NT2/D1 (cell line): ENCODE data around the gene CALD1.

Experiments
- DNase-seq: peaks from one replicate; pipeline ENCODE4 v3.0.0-alpha.2; 2011; ENCODE audit warnings: low read depth, low spot score
- H3K27me3 ChIP-seq: 2 replicates; pipeline ENCODE4 v1.6.0; 2011; ENCODE audit warnings: mild to moderate bottlenecking; ENCODE audit not compliant: insufficient read length, insufficient read depth
- H3K36me3 ChIP-seq: 2 replicates; pipeline ENCODE4 v1.6.1; 2011; ENCODE audit warnings: mild to moderate bottlenecking, low read length, mixed read lengths; ENCODE audit not compliant: insufficient read depth, insufficient read length
- H3K4me1 ChIP-seq: 2 replicates; pipeline ENCODE4 v1.5.1; 2011; ENCODE audit not compliant: insufficient read depth, insufficient read length
- H3K4me3 ChIP-seq: 2 replicates; pipeline ENCODE4 v1.5.1; 2011; ENCODE audit warnings: low read depth; ENCODE audit not compliant: insufficient read length
- H3K9ac ChIP-seq: 2 replicates; pipeline ENCODE4 v1.6.0; 2011; ENCODE audit warnings: low read depth; ENCODE audit not compliant: insufficient read length
- H3K9me3 ChIP-seq: 2 replicates; pipeline ENCODE4 v1.5.1; 2011; ENCODE audit warnings: mild to moderate bottlenecking, low read length; ENCODE audit not compliant: insufficient read depth
- SUZ12 ChIP-seq: IDR thresholded peaks from 2 replicates; pipeline ENCODE4 v1.6.1; 2011; ENCODE audit not compliant: insufficient read length, insufficient read depth; ENCODE audit errors: extremely low read depth
- YY1 ChIP-seq: IDR thresholded peaks from 2 replicates; pipeline ENCODE4 v1.6.1; 2011; ENCODE audit not compliant: insufficient read length, insufficient read depth
- ZNF274 ChIP-seq: IDR thresholded peaks from 2 replicates; pipeline ENCODE4 v1.6.1; 2011; ENCODE audit warnings: mild to moderate bottlenecking, low read depth, low read length

CALD1 gene

DNA sequence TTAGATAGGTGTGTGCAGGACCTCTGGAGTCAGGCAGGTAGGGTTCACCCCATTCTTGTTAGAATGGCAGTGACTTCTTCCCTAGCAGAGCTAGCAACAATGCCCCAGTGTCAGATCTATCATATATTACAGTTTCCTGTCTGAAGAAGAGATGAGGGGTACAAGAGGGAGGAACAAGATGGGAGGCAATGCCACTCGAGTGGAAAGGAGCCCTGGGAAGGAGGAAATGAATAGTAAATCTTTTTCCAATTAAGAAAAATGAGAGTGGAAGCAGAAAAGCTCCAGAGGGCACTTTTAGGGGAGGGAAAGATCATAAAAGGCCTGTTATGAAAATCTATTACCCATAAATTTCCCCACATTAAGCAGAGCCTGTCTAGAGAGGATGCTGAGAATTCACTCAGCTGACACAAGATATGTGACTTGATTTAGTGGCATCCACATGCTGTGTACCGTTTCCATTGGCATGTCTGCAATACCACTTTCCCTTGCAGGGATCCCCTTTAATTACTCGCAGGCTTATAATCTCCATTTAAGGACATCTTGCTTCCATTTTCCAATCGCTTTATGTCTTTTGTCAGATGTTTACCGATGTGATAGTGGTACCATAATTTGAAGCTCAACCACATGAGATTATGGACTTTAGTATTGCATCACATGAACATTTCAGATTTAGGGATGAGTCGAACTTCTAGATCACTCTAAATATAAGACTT is 136.9 kb downstream of the CALD1 start:
- Histone ChIP-seq H3K4me1 (no peaks in the 10 kb centered on the region), H3K36me3 (peaks cover 69% of the 10 kb centered on the region), H3K4me3 (no peak overlapping the region), H3K9me3 (no peaks in the 10 kb centered on the region), H3K9ac (no peak overlapping the region), H3K27me3 (no peaks in the 10 kb centered on the region)
- TF ChIP-seq SUZ12 (no peak), ZNF274 (no peak), YY1 (no peak)
- no peak for DNase-seq

DNA sequence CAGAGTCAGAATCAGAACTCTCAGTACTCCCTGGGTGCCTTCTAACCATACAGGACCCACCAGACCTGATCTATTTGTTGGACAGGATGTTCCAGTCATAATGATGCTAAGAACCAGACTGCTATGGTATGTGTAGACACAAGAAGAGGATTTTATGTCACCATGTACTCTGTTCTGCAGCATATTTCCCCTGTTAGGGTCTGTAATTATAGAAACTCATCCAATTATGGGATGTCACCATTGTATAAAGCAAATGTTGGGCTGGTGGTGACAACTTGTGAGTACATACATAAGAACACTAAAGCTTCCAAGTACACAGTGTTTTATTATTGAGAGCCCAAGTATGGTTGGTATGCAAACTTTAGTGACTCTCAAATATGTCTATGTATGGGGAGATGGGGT is 139.8 kb downstream of the CALD1 start:
- Histone ChIP-seq H3K9me3 (no peaks in the 10 kb centered on the region), H3K36me3 (peaks cover 54% of the 10 kb centered on the region), H3K4me1 (no peaks in the 10 kb centered on the region), H3K4me3 (no peak overlapping the region), H3K27me3 (no peaks in the 10 kb centered on the region), H3K9ac (no peak overlapping the region)
- TF ChIP-seq SUZ12 (no peak), ZNF274 (no peak), YY1 (no peak)
- DNase-seq: no peak

DNA sequence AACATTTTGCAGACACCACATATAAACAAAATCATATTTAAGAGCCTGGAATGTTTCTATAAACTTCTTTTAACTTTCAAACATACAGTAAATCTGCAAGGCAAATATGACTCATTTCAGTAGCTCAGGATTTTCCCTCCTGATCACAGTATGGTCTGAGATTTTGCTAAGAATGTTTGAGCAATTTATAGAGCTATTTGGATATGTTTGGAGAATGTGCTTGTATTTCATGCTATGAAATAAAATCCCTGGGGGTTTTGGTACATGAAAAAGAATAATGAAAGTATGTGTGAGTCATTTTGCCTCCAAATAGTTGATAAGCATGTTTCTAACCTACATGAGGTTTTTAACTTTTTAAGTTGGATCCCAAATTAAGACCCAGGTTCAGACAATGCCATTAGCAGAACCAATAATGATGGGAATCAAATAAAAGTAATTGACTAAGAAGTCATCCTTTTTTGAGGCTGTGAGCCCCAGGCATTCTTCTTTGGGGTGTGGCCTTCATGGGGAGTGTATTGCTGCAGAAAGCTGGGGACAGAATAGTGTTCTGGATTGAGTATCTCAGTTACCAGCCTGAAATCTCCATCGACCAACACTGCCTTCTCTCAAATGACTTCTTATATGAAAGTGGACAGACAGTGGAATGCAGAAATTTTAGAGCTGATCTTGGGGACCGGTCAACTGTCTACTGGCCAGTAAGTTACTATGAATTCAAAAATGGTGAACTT is 140.8 kb downstream of the CALD1 start:
- Histone ChIP-seq H3K9me3 (no peaks in the 10 kb centered on the region; the same call in 1 of the 2 replicates), H3K9ac (no peak overlapping the region), H3K36me3 (peaks cover 50% of the 10 kb centered on the region), H3K4me1 (no peaks in the 10 kb centered on the region), H3K4me3 (no peak overlapping the region), H3K27me3 (no peaks in the 10 kb centered on the region)
- TF ChIP-seq ZNF274 (no peak), YY1 (no peak), SUZ12 (no peak)
- DNase-seq: no peak

DNA sequence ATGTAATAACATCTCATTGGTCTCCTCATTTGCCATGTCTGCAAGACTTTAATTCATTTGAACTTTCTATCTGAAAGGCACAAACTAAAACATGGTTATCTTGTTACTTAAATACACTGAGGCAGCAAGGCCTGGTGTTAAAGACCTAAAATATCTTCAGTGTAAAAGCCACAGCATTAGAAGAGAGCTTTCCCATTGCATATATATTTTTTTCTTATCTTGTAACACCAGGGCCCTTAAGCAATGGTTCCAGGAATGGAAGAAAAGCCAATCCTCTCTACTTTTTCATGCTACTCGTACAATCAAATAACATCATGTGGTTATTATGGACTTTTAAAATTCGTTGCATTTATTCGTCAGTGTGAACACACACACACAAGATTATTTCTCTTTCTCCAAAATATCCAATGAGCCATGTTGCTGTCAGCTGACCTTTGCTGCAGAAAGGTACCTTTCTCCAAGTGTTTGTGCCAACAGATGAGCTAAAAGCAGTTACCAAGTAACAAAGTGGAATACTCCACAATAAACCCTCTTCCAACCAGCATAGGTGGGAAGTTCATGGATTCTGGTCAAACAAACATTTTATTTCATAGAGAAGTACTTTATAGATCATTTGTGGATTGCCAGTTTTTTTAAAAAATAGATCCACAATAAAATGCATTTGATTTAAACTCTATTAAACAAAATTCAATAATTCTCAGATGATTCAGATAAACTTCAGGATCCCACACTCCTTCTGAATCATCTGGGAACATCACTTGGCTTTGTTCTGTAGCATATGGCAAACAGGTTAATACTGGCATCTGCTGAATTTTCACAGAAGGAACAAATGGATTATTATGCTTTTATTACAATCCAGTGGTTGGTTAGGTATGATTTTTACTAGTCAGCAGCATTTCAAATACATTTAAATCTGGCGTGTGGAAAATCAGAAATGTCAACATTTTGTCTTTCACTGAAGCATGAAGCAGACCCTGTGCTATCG is 143.6 kb downstream of the CALD1 start:
- Histone ChIP-seq H3K9ac (no peak overlapping the region), H3K4me1 (no peaks in the 10 kb centered on the region), H3K27me3 (no peaks in the 10 kb centered on the region), H3K9me3 (no peaks in the 10 kb centered on the region; the same call in 1 of the 2 replicates), H3K36me3 (peaks cover 38% of the 10 kb centered on the region), H3K4me3 (no peak overlapping the region)
- TF ChIP-seq YY1 (no peak), ZNF274 (no peak), SUZ12 (no peak)
- DNase-seq: no peak

DNA sequence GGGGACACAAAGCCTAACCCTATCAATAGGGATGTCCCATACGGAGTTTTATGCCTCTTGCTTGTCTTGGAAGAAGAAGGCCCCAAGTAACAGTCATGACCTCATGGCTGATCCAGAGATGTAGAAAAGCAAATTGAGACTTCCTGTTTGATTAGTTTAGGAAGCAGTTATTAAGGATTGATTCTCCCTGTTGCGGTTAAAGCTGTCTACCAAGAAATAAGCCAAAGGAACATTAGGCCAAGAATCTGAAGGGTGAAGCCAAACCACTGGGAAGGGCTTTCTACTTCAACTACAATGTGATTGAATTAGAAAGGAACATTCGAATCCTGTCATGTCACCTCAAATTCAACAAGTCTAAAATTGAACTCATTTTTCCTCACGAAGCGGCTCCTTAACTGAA is 146.3 kb downstream of the CALD1 start:
- H3K4me3 ChIP-seq: no peak overlapping the region
- no peaks in the 10 kb centered on the region; the same call in 1 of the 2 replicates for H3K9me3 ChIP-seq
- no peaks in the 10 kb centered on the region for H3K4me1 ChIP-seq
- no peak for DNase-seq
- TF ChIP-seq YY1 (no peak), ZNF274 (no peak), SUZ12 (no peak)
- H3K36me3 ChIP-seq: peaks cover 39% of the 10 kb centered on the region
- no peaks in the 10 kb centered on the region for H3K27me3 ChIP-seq
- no peak overlapping the region for H3K9ac ChIP-seq

DNA sequence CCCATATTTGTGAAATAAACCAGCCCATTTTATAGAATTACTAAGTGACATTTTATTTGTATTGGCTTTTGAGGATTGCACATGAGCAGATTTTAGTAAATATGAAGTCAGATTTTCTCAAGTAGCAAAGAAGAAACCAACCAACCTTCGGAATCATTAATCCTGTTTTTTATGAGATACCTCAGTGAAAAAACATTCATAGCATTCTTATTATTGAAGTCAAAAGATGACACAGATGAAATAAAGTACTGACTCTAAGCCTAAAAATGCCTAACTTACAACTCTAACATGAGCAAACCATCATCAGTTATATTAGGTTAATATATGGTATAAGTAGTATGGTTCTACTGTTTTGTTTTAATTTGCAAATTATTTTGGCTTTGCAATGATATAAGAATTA is 147.0 kb downstream of the CALD1 start:
- DNase-seq: no peak
- no peaks in the 10 kb centered on the region; the same call in 1 of the 2 replicates for H3K9me3 ChIP-seq
- H3K9ac ChIP-seq: no peak overlapping the region
- no peaks in the 10 kb centered on the region for H3K27me3 ChIP-seq
- no peak for TF ChIP-seq SUZ12
- no peak for TF ChIP-seq ZNF274
- no peak for TF ChIP-seq YY1
- no peaks in the 10 kb centered on the region for H3K4me1 ChIP-seq
- peaks cover 39% of the 10 kb centered on the region for H3K36me3 ChIP-seq
- H3K4me3 ChIP-seq: no peak overlapping the region

DNA sequence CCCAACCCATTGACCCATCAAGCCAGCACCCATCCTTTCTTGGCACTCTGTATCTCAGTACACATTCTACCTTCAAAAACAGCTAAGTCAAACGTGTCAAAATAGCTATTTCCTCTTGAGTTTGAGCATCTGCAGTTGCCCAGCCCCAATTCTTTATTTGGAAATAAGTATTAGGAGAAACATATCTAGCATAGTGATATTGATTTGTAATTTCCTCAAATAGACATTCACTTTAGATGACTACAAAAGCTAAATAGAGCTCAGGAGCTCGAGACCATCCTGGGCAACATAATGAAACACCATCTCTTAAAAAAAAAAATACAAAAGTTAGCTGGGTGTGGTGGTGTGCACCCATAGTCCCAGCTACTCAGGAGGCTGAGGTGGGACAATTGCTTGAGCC is 147.6 kb downstream of the CALD1 start:
- Histone ChIP-seq H3K4me3 (no peak overlapping the region), H3K9me3 (no peaks in the 10 kb centered on the region; the same call in 1 of the 2 replicates), H3K36me3 (peaks cover 45% of the 10 kb centered on the region), H3K9ac (no peak overlapping the region), H3K27me3 (no peaks in the 10 kb centered on the region), H3K4me1 (no peaks in the 10 kb centered on the region)
- DNase-seq: no peak
- TF ChIP-seq ZNF274 (no peak), SUZ12 (no peak), YY1 (no peak)
